HG02571 (cell line): Measurements from ENCODE around the gene DLK1.

Experiments
- ATAC-seq: cut with Tn5 transposase; IDR thresholded peaks from one replicate; pipeline ENCODE4 v1.9.1; 2021; ENCODE audit warnings: mild to moderate bottlenecking, moderate library complexity; ENCODE audit not compliant: unreplicated experiment

DLK1 gene

DNA sequence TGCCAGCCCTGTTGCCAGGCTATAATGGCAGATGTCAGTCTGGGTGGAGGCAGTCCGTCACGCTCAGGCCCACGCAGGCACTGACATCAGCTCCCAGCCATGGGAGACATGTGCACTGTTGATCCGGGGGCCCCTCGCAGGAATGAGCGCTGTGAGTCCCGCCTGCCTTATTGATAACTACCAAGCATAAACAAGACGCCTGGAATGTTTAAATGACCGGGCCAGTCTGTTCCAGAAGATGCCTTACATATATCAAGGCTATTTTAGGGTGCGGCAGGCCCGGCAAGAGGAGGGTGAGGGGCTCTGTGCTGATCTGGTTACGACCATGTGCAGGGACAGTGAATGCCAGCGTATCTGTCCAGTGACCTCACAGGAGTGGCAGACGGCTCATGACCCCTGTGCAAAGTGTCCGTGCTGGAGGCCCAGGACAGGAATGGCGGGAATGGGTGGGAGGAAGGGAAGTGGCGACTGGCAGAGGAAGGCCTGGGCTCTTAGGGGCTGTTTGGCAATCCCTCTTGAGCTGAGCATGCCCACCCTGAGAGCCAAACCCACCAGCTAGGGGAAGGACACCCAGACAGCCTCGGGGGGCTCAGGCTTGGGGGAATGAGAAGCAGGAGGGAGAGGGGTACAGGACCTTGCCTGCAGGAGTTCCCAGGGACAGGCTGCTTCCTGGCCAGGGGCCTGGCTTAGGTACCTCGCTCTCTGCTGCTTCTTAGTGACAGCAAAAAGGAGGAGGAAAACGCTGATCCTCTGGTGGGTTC, 49.3 kb downstream of the DLK1 start:
- ATAC-seq, result no peak

DNA sequence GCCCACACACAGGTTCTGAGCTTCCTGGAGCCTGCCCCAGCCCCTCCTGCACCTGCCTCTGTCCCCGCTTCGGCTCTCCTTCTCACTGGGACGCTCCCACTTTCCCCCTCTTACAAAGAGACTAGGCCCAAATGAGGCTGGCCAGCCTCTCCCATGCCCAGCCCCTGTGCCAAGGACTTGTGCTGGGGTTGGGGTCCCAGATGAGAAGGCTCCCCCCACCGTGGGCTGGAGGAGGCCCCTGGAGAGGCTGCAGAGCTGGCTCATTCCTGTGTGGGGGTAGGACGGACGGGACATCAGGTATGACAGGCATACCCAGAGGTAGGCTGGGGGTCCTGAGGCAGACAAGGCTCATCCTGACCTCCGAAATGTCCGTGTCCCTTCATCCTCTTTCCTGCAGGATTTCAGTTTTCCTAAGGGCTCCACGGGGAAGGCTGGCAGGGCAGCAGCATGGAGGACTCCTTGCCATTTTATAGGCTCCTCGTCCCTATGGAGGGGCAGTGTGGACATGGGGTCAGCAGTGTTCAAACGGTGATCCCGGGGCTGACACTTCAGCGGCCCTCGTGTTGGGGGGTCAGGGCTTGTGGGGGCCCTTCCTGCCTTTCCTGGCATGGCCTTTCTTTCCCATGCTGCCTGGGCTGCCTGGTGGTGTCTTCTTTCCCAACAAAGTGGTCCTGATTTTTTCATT, 50.1 kb downstream of the DLK1 start:
- no peak for ATAC-seq

DNA sequence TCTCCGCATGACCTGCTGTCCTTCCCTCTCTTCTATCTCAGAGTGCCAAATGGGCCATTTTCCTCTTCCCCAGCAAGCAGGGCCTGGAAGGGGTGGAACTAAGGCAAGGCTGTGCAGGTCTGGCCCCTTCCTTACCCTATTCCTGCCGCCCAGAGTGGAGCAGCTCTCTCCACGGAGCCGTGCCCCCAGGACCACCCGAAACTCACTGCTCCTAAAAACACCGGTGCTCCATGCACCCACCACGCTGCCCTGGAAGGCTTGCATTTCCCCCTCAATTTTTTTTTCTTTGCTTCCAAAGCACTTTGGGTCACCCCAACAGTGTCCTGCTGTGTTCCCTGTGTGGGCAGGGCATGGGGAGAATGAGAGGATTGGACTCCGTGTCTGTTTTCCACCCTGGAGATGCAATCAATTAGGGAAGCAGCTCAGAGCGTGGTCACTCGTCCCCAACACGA, 50.7 kb downstream of the DLK1 start:
- ATAC-seq, result no peak

DNA sequence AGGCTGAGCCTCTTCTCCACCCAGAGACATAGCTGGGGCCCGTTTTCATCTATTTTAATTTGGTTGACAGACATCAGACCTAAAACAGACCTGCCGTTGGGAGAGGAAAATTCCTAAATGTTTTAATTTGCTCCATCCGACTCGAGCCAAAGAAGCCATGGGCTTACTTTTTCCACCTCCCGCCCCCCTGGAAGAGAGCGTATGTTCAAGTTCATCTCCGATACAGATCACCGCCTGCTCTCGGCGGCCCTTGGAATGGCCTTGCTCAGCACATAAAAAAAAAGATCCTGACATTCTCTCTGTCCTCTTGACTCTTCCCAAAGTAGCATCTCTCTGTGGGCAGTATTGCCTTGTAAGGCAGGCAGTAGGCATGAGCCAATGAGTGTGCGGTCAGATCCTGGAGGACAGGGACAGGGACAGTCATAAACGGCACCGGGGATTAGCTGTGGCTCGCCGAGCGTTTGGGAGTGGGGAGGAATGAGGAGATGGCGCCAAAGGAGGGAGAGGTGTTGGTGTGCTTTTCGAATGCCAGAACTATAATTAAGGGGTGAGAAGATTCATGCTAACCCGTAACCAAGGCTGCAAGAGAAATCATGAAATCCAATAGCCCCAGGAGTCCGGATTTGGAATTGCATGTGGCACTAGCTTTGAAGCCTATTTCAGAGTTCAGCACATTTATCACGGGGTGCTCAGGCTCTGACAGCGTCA, 51.3 kb downstream of the DLK1 start:
- ATAC-seq, result no peak

DNA sequence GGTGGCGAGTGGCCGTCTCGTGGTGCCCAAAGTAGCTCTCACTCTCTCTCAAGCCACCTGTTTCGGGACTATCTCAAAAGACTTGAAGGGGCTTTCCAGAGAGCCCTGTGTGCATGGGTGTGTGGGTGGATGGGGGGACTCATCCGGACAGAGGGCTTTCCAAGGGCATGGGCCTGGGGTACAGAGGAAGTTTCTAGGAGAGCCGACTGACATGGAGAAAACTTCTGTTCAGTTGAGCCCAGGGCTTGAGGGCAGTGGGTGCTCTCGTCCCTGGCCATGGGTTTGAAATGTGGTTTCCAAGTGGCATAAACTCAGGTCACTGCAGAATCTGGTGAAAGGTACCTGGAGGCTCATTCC, 51.8 kb downstream of the DLK1 start:
- ATAC-seq, result no peak

DNA sequence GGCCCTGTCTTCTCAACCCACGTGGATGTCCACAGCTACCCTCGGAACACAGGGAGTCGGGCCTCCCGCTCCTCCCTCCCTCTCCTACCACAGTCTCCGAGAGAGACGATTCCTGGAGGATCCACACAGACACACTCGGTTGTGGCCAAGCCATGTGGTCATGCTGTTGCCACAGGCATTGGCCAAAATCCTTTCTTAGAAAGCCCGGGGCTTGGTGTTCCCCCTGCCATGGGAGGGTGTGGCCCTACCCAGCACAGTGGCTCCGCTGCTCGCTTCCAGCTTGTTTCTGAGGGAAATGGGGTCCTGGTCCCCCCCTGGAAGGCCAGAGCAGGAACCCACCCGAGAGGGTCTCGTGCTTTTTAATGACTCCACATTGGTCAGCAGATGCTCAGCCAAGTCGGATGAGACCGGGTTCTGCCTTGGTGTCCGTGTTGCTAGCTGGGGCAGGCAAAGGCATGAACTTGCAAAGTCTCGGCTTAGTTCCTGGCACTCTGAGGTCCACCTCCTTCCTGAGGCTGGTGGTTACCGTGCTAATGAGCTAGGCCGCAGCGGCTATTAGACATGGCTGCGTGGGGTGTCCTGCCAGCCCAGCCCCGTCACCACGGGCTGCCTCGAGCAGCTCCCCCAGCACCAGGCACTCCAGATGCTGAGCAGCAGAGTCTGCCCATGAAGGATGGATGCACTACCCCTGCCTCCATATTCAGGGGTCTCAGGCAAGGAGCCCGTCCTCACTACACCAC, 52.4 kb downstream of the DLK1 start:
- no peak for ATAC-seq

DNA sequence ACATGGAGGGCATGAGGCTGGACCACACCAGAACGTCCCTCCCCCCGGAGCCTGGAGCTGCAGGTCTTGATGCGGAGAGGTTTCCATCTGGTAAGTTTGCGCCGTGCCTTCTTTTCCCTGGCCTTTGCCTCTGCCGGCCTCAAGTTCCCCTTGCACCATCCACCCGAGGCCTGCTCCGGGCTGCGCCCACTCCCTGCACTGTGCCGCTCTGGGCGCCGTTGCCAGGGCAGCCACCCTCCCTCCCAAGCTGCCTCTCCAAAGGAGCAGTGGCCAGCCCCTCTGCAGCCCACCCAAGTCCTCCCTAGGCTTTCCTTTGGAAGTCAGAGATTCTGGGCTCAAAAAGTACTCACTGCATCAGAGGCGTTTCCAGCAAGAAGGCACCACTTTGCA, 53.0 kb downstream of the DLK1 start:
- ATAC-seq, result no peak

DNA sequence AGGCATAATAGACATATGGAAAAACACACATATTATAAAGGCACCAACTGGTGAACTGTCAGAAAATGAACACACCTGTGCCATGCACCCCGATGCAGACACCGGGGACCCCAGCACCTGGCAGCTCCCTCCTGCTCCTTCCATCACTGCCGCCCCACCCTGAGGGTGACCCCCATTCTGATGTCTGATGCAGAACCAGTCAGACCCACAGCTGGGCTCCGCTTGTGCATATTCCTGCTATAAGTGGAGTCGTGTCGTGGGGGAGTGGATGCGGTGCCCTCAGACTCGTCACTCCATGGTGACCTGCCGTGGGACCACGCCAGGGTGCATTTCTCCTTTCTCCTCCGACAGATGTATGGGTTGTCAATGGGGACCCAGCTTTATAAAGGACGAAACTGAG, 53.6 kb downstream of the DLK1 start:
- no peak for ATAC-seq

DNA sequence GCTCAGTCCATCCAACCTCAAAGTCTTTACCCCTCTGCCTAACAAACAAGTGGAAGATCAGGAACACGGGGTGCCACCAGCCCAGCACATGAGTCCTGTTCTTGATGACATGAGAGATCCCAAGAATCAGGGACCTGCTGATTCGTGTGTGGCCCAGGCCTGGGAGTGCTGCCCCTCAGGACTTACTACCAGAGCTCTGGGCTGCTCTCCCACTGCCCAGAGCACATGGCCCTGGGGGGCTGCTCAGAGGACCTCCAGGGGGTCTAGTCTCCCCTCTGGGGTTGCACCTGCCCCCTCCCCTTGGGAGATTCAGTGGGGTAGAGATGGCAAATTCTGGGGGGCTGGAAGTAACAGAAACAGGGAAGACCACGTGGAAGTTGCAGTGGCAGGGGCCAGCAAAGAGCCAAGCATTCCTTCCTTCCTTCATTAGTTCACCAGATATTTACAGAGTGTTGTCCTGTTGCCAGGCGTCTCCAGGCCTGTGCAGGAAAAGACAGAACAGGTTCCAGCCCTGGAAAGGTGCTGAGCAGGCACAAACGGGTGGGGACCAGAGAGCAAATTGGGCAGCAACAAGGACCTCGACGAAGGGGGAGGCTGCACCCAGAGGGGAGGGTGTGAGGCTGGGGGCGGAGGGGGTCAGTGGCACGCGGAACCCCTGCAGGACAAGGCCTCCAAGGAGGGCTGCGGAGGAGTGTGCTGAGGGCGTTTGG, 54.1 kb downstream of the DLK1 start:
- ATAC-seq, result no peak

DNA sequence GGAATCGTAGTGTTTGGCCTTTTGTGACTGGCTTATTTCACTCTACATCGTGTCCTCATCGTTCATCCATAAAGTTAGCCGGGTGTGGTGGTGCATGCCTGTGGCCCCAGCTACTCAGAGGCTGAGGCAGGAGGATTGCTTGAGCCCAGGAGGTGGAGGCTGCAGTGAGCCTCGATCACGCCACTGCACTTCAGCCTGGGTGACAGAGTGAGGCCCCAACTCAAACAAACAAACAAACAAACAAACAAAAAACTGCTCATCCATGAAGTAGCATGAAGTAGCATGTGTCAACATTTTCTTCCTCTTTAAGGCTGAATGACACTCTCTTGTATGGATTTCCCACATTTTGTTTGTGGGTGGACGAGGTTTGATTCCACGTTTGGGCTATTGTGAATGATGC, 55.3 kb downstream of the DLK1 start:
- no peak for ATAC-seq

DNA sequence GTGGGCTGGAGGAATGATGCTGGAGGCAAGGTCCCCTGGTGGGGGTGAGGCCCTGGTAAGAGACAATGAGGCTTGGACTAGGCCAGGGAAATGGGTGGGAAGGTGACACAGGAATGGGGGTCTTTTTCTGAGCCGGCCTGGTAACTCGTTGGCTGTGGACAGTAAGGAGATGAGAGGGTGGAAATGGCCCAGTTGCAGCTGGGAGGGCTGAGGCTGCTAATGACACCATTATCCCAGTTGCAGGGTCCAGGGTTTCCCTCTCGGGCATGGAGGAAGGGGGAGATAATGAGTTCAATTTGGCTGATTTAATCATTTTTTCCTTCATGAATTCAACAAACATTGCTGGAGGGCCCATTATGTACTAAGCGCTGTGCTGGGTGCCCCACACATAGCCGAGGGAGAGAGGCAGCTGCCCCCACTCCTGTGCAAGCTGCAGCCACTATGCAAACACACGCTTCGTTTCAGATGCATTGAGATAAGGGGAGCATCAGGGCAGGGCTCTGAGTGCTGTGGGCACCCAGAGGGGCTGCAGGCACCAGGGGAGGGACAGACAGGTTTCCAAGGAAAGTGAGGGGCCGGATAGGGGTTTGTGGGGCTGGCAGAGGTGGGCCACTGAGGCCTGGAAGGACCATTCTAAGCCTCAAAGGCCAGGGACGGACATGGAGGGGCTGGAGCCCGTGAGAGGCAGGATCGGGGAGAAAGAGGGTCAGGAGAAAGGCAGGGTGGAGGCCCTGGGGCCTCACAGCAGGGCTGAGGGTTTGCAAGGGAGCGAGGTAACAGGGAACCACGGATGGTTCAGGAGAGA, 56.0 kb downstream of the DLK1 start:
- ATAC-seq, result no peak

DNA sequence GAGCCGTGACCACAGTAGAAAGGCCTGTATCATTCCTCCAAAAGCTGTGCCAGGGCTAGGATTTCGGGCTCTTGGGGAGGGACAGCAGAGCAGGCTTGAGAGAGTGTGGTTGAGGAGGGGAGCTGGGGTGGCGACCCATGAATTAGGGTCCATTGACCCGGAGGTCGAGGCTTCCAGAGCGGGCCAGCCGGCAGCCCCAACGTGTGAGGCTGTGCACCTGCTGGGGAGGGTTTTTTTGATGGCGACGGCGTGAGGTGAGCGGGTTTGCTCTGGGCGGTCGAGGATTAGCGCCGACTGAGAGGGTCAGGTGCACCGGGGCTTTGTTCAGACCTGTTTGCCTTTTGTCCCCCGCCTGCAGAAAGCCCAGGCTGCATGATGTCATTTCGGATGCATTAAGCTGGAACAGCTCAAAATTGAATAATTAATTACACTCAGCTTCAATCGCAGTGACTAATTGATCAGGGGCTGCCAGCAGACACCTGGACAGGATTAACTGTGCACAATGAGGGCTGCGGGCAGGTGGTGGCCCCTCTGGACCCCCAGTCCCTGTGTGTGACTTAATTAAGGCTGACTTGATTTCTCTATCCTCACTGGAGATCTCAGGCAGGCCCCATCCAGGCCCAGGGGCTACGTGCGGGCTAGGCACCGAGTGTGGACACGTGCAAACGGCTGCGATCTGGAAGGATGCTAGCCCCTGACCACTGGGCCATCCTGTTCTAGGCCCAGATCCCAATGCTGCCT, 57.1 kb downstream of the DLK1 start:
- ATAC-seq, result no peak

DNA sequence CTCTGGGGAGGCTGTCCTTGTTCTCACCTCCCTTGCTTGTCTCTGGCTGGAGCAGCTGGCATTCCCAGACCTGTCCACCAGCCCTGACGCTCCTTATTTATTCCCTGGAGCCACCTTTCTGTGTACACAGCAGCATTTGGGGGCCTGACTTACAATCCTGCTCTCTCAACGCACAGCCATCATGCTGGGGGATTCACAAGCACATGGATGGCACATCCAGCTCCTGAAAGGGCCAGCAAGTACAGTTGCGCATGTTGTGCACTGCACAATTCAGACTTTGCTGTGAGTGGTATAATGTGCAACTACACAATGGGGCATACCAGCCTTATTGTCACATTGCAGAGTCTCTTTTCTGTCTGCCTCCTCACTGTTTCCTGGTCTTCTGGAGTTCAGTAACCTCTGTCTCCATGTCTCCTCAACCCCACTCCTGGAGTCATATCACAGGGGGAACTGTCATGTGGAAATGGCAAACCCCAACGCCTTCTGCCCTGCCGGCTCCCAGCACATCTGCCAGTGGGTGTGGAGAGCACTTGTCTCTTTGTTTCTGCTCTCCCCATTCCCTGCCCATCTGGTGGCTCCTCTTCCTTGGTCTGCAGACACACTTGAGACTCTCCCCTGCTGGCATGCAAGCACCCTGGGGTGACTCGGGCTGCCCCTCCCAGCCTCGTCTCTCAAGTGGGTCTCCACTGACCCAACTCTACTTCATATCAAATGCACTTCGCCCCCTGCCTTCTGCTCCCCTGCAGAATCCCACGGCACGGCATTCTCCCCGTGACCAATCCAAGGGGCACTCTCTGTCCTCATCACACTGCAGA, 58.0 kb downstream of the DLK1 start:
- ATAC-seq, result no peak

DNA sequence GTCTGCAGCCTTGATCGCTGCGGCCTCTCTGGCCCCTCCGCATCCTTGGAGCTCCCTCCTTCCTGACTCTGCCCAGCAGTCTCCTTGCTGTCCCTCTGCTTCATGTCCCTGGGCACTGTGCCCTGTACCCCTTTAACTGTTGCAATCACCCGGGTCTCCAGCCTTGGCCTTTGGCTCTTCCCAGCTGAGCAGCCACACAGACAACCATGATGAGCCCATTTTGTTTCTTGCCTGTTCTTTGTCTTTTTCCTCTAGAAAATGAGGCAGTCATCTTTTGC, 58.6 kb downstream of the DLK1 start:
- ATAC-seq, result no peak

DNA sequence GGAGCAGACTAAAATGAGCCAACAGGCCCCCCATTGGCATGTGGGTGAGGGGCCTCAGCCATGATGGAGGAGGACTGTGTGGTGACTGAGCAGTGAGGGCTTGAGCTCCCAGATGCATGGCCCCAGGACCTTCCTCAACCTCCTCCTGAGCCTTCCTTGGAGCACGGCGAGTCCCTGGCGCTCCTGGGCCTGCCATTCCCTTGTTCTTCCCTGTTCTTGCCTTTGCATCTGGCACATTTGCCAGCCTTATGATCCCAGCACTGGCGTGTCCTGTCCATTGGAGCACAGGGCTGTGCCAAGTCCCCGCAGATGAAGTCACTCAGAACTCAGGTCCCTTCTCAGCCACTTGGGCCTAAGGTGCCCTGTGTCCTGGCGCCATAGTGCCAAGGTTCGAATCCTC, 58.9 kb downstream of the DLK1 start:
- no peak for ATAC-seq

DNA sequence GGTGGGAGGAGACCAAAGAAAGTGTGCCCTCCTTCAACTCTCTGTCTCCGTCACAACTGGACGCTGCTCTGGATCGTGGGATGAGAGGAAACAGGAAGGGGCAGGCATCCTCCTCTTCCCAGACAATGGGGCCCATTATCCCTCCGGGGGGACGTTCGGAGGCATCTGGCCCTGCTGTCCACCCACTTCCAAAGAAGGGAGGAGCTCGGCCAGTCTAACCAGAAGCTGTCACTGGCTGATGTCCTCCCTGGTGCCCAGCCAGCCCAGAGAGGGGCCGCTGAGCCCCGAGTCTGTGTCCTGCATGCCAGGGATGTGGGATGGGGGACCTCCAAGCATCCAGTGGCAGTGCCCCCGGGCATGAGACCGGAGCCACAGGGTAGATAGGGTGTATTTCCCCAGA, 59.4 kb downstream of the DLK1 start:
- ATAC-seq, result no peak

DNA sequence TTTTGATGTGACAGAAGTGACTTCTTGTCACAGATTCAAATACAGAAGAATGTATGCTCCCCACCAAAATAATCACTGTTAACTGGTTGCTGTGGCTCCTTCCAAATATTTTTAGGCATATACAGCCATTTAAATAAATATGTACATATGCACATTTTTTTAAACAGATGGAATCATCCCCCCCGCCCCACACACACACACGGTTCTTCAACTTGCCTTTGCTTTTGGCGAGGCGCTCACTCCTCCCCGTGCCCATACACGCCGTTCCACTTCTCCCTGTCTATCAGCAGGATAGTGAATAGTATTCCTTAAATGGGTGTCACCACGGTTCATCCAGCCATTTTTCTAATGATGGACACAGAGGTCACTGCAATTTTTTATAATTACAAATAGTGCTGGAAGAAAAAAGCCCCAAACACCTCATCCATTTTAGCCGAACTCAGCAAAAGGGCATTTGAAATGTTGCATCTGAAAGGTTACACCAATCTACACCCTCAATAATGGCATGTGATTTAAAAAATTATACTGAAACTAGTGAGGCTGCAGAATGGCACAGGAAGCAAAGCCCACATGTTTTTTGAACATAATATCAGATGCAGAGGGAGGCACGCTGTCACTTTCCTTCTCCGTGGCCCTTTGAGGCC, 60.0 kb downstream of the DLK1 start:
- ATAC-seq, result no peak

DNA sequence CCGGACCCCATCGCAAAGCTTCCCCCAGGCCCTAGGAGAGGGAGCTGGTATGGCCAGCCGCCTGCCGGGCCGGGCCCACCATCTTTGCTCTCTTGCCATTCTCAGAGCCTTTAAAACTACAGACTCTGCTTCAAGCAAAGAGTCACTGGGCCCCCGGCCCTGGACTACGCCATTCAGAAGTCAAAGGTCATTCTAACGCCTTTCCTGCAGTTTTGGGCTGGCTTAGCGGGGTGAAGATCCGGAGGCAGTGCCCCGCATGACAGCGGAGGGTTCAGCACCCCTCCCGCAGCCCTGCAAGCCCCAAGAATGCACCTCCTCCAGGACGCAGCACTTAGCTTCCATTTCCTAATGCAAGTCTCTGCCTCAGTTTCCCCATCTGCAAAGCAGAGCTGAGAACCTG, 61.0 kb downstream of the DLK1 start:
- no peak for ATAC-seq
